ENCODE data around the gene KRT82. TPM values are rescaled to one million over a fixed set of nuclear protein-coding genes. Genes with fewer than 3 reads are reported as not detected.
A peak's percentile ranks its signal among the peaks of the same experiment; 100 is the strongest.

KRT82 gene
- total RNA-seq, 2 experiments from 2014 or later: not detected

DNA sequence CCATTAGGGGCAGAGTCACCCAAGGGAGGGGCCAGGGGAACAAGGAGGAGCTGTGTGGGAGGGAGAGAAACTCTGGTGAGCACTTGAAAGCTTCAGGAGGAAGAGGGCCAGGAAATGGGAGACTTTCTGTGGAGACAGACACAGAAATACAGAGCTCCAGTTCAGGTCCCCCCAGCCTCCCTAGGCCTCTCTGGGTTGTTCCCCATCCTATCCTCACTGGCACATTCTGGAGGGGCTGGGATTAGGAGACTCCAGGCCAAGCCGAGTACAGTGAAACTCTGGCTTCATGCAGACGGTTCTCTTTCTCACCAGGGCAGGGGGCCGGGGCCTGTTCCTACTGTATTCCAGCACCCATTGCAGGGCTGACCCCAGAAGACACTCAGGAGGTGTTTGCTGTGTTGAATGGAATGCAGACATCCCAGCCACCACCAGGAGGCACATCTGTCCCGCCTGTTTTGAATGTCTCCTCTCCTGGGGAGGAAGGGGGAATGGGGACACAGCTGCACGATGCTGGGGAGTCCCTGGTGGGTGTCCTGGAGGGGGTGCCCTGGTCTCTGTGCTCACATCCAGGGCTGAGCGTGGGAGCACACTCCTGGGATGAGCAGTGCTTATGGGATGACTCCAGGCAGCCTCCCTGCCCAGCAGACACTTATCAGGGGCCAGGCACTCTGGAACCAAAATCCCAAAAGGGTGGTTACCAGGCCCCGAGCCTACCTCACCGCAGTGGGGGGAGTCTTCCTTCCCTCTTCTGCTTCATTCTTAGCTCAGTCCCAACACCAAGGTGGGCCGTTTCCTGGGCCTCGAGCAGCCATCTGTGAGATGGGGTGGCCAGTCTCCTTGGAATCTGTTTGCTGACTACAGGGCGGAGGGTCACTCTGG lies 15.2 kb downstream of the KRT82 start:
- ChIA-PET CTCF (interaction anchor here (1.0 to 1.4 kb wide), 2 partner anchors 9 to 480 kb away, joined by 3 read pairs; no protein-coding TSS in a partner anchor), POLR2A (no interaction called here)
- H3K36me3 Mint-ChIP-seq (ENCODE audit: low read depth): no peaks in the 10 kb centered on the region
- H3K4me1 Mint-ChIP-seq (ENCODE audit: low read depth): no peaks in the 10 kb centered on the region
- H3K9me3 Mint-ChIP-seq (ENCODE audit: insufficient read depth): no peaks in the 10 kb centered on the region
- DNase-seq: no peak
- no peak overlapping the region for H3K27ac Mint-ChIP-seq
- H3K4me3 Mint-ChIP-seq: no peak overlapping the region
- ATAC-seq: peak; percentile 25
- H3K27me3 Mint-ChIP-seq (ENCODE audit: low read depth): peaks cover 11% of the 10 kb centered on the region

GRCh38 chr12:52389313-52390207 lies 16.6 kb downstream of the KRT82 start:
- POLR2A ChIA-PET: no interaction called here
- ATAC-seq: no peak
- CTCF ChIA-PET: no interaction called here
- no peak overlapping the region for H3K27ac Mint-ChIP-seq
- H3K4me1 Mint-ChIP-seq (ENCODE audit: low read depth): no peaks in the 10 kb centered on the region
- H3K27me3 Mint-ChIP-seq (ENCODE audit: low read depth): peaks cover 11% of the 10 kb centered on the region
- H3K4me3 Mint-ChIP-seq: no peak overlapping the region
- no peak for DNase-seq
- no peaks in the 10 kb centered on the region for H3K36me3 Mint-ChIP-seq (ENCODE audit: low read depth)
- H3K9me3 Mint-ChIP-seq (ENCODE audit: insufficient read depth): no peaks in the 10 kb centered on the region

DNA sequence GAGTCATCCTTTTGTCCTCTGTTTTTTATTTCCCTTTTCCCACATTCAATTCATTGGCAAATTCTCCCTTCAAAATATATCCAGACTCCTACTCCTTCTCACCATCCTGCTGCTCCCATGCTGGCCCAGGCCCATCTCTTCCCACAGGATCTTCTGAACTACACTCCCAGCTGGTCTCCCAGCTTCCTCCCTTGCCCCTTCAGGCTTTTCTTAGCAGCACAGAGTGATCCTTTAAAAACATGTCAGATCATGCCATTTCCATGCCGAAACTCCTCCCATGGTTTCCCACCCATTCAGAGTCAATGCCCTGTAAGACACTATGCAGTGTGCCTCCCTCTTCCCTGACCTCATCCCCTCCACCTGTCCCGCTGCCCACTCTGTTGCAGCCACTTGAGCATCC lies 18.3 kb downstream of the KRT82 start:
- no peaks in the 10 kb centered on the region for H3K9me3 Mint-ChIP-seq (ENCODE audit: insufficient read depth)
- H3K4me1 Mint-ChIP-seq (ENCODE audit: low read depth): peaks cover 12% of the 10 kb centered on the region
- no peaks in the 10 kb centered on the region for H3K36me3 Mint-ChIP-seq (ENCODE audit: low read depth)
- POLR2A ChIA-PET: no interaction called here
- no peak for ATAC-seq
- H3K4me3 Mint-ChIP-seq: no peak overlapping the region
- peaks cover 11% of the 10 kb centered on the region for H3K27me3 Mint-ChIP-seq (ENCODE audit: low read depth)
- H3K27ac Mint-ChIP-seq: no peak overlapping the region
- no peak for DNase-seq
- CTCF ChIA-PET: no interaction called here

DNA sequence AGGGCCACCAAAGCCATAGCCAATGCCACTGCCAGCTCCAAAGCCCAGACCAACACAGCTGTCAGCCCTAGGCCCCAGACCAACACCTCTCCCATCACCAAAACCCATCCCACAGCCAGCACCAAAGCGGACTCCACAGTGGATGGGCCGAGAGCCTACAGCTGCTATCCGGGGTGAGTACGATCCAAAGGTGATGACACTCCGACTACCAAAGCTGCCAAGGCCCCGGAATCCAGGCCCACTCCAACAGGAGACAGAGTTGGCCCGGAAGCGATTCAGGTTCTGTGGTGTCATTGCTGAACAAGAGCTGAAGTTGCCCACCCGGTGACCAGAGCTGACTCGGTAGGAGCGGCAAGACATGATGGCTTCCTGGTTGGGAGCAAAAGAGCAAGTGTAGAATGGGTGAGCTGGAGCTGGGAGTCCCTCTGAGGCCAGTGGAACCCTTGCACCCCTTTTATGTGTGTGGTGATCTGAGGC lies 20.9 kb downstream of the KRT82 start, which contains the start of gene KRT84:
Gene KRT84 (minus strand): TSS at position 427 of the 477 bp plus-strand sequence. CDS start 67 bp downstream, at position 360.
- Mint-ChIP-seq H3K9me3 (ENCODE audit: insufficient read depth) (no peaks in the 10 kb centered on the region), H3K27ac (no peak within 1 kb of the TSS), H3K4me1 (ENCODE audit: low read depth) (peaks cover 28% of the 10 kb centered on the region), H3K27me3 (ENCODE audit: low read depth) (peaks cover 11% of the 10 kb centered on the region), H3K4me3 (no peak within 1 kb of the TSS), H3K36me3 (ENCODE audit: low read depth) (no peaks in the 10 kb centered on the region)
- ChIA-PET POLR2A (no interaction called here), CTCF (interaction anchor here (1.4 to 1.6 kb wide), 2 partner anchors 9 to 13 kb away, joined by 4 to 5 read pairs; no protein-coding TSS in a partner anchor)
- ATAC-seq (no peak), DNase-seq (no peak)

DNA sequence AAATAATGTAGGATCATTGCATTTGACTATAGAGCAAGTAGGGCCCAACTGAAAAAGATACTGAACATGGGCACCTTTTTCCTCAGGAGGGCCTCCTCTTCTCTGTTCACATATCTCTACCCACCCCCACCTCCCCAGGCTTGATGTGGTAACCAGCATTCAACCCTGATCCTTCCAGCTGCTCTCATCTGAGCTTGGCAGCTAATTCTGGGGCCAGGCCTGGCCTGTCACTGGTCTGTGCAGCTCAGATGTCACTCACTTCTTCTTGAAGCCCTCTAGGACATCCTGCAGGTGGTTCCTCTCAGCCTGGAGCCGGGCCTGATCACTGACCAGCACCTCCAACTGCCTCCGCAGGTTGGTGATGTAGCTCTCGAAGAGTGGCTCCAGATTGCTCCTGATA lies 22.8 kb downstream of the KRT82 start:
- peak; percentile 38 for ATAC-seq
- Mint-ChIP-seq H3K27me3 (ENCODE audit: low read depth) (peaks cover 5% of the 10 kb centered on the region), H3K4me3 (no peak overlapping the region), H3K4me1 (ENCODE audit: low read depth) (peaks cover 28% of the 10 kb centered on the region), H3K36me3 (ENCODE audit: low read depth) (no peaks in the 10 kb centered on the region), H3K9me3 (ENCODE audit: insufficient read depth) (no peaks in the 10 kb centered on the region), H3K27ac (no peak overlapping the region)
- POLR2A ChIA-PET: no interaction called here
- no peak for DNase-seq
- CTCF ChIA-PET: interaction anchor here (0.6 to 1.8 kb wide), 7 partner anchors 56 to 598 kb away, joined by 3 to 7 read pairs (median 3); no protein-coding TSS in a partner anchor

- CTCF ChIA-PET: interaction anchor here (0.9 to 2.9 kb wide), 5 partner anchors 11 to 497 kb away, joined by 3 to 9 read pairs (median 4); no protein-coding TSS in a partner anchor
- peak overlapping the region; percentile 5 for H3K27ac Mint-ChIP-seq
- H3K27me3 Mint-ChIP-seq (ENCODE audit: low read depth): peaks cover 5% of the 10 kb centered on the region
- H3K4me3 Mint-ChIP-seq: no peak overlapping the region
- H3K4me1 Mint-ChIP-seq (ENCODE audit: low read depth): peaks cover 28% of the 10 kb centered on the region
- no peaks in the 10 kb centered on the region for H3K9me3 Mint-ChIP-seq (ENCODE audit: insufficient read depth)
- POLR2A ChIA-PET: no interaction called here
- ATAC-seq: peak; percentile 87
- no peaks in the 10 kb centered on the region for H3K36me3 Mint-ChIP-seq (ENCODE audit: low read depth)
- DNase-seq: peak; percentile 59
Observed at GRCh38 chr12:52382854-52383253, 23.3 kb downstream of the KRT82 start.

GRCh38 chr12:52381206-52381605 lies 24.9 kb downstream of the KRT82 start:
- peaks cover 28% of the 10 kb centered on the region for H3K4me1 Mint-ChIP-seq (ENCODE audit: low read depth)
- H3K4me3 Mint-ChIP-seq: no peak overlapping the region
- no peak for ATAC-seq
- no peak for DNase-seq
- ChIA-PET CTCF (interaction anchor here (1.0 to 3.9 kb wide), 8 partner anchors 9 to 499 kb away, joined by 3 to 18 read pairs (median 4); no protein-coding TSS in a partner anchor), POLR2A (no interaction called here)
- H3K9me3 Mint-ChIP-seq (ENCODE audit: insufficient read depth): no peaks in the 10 kb centered on the region
- H3K36me3 Mint-ChIP-seq (ENCODE audit: low read depth): no peaks in the 10 kb centered on the region
- H3K27me3 Mint-ChIP-seq (ENCODE audit: low read depth): peaks cover 8% of the 10 kb centered on the region
- no peak overlapping the region for H3K27ac Mint-ChIP-seq

GRCh38 chr12:52380271-52380694 lies 25.9 kb downstream of the KRT82 start:
- Mint-ChIP-seq H3K4me3 (no peak overlapping the region), H3K27ac (no peak overlapping the region), H3K9me3 (ENCODE audit: insufficient read depth) (no peaks in the 10 kb centered on the region), H3K27me3 (ENCODE audit: low read depth) (peaks cover 15% of the 10 kb centered on the region), H3K36me3 (ENCODE audit: low read depth) (no peaks in the 10 kb centered on the region), H3K4me1 (ENCODE audit: low read depth) (peaks cover 28% of the 10 kb centered on the region)
- ATAC-seq: no peak
- POLR2A ChIA-PET: interaction anchor here (0.6 kb wide), 1 partner anchor 500 kb away, joined by 3 read pairs; no protein-coding TSS in a partner anchor
- CTCF ChIA-PET: interaction anchor here (0.7 to 3.9 kb wide), 9 partner anchors 8 to 500 kb away, joined by 3 to 18 read pairs (median 4); no protein-coding TSS in a partner anchor
- DNase-seq: peak; percentile 36

DNA sequence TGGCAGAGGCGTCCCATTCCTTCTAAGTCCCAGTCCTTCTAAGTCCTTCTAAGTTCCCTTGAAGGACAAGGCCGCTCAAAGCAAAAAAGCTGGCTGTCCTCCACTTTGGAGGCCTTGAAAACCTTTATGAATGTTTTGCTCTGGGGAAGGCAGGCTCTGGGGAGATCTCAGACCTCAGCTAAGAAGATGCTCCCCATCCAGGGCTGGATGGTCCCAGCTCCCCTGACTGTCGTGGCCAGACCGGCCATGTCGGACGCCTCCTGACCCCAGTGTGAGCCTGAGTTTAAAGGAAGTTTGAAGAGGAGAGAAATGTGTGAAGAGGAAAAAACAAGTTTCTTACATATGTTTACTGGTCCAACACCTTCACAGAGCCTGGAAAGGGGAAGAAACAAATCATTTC lies 26.6 kb downstream of the KRT82 start:
- H3K27ac Mint-ChIP-seq: no peak overlapping the region
- H3K4me3 Mint-ChIP-seq: no peak overlapping the region
- H3K9me3 Mint-ChIP-seq (ENCODE audit: insufficient read depth): no peaks in the 10 kb centered on the region
- H3K36me3 Mint-ChIP-seq (ENCODE audit: low read depth): no peaks in the 10 kb centered on the region
- POLR2A ChIA-PET: interaction anchor here (0.6 kb wide), 1 partner anchor 500 kb away, joined by 3 read pairs; no protein-coding TSS in a partner anchor
- peaks cover 16% of the 10 kb centered on the region for H3K27me3 Mint-ChIP-seq (ENCODE audit: low read depth)
- H3K4me1 Mint-ChIP-seq (ENCODE audit: low read depth): peaks cover 28% of the 10 kb centered on the region
- CTCF ChIA-PET: interaction anchor here (1.2 to 3.9 kb wide), 5 partner anchors 21 to 500 kb away, joined by 3 to 18 read pairs (median 4); no protein-coding TSS in a partner anchor
- DNase-seq (no peak), ATAC-seq (no peak)

DNA sequence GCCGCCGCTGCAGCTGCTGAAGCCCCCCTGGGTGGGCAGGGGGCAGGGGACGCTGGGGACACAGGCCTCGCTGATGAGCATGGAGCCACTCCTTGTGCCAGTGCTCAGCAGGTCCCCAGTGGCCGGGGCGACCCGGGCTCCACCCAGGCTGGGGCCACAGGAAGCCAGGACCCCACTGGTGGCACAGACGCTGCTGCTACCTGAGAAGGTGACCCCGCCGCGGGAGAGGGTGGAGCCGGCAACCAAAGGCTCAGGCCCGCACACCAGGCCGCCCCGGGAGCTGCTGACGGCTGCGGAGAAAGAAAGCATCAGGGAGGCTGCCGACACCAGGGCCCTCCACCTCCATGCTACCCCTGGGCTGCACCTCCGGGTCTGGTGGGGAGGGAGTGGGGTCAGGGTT lies 28.0 kb downstream of the KRT82 start:
- no peak for DNase-seq
- peaks cover 19% of the 10 kb centered on the region for H3K4me1 Mint-ChIP-seq (ENCODE audit: low read depth)
- ATAC-seq: no peak

GRCh38 chr12:52377266-52377665 lies 28.9 kb downstream of the KRT82 start:
- ATAC-seq (no peak), DNase-seq (no peak)
- Mint-ChIP-seq H3K27me3 (ENCODE audit: low read depth) (peaks cover 31% of the 10 kb centered on the region), H3K36me3 (ENCODE audit: low read depth) (no peaks in the 10 kb centered on the region), H3K9me3 (ENCODE audit: insufficient read depth) (no peaks in the 10 kb centered on the region), H3K4me3 (no peak overlapping the region), H3K4me1 (ENCODE audit: low read depth) (peaks cover 11% of the 10 kb centered on the region), H3K27ac (no peak overlapping the region)
- CTCF ChIA-PET: interaction anchor here (1.2 kb wide), 1 partner anchor 502 kb away, joined by 6 read pairs; no protein-coding TSS in a partner anchor
- POLR2A ChIA-PET: no interaction called here

More for the DNA sequence above, 28.0 kb downstream of the KRT82 start:
- peaks cover 27% of the 10 kb centered on the region for H3K27me3 Mint-ChIP-seq (ENCODE audit: low read depth)
- H3K36me3 Mint-ChIP-seq (ENCODE audit: low read depth): no peaks in the 10 kb centered on the region
- no peak overlapping the region for H3K27ac Mint-ChIP-seq
- no peaks in the 10 kb centered on the region for H3K9me3 Mint-ChIP-seq (ENCODE audit: insufficient read depth)
- H3K4me3 Mint-ChIP-seq: no peak overlapping the region
- ChIA-PET CTCF (no interaction called here), POLR2A (no interaction called here)
